ENCODE data around the gene MSH3. TPM values are rescaled to one million over a fixed set of nuclear protein-coding genes. Genes with fewer than 3 reads are reported as not detected.

The MSH3 gene
- total RNA-seq, 4 donors from 2014 or later = 17.5 to 24.4 (median 21.2) TPM

DNA sequence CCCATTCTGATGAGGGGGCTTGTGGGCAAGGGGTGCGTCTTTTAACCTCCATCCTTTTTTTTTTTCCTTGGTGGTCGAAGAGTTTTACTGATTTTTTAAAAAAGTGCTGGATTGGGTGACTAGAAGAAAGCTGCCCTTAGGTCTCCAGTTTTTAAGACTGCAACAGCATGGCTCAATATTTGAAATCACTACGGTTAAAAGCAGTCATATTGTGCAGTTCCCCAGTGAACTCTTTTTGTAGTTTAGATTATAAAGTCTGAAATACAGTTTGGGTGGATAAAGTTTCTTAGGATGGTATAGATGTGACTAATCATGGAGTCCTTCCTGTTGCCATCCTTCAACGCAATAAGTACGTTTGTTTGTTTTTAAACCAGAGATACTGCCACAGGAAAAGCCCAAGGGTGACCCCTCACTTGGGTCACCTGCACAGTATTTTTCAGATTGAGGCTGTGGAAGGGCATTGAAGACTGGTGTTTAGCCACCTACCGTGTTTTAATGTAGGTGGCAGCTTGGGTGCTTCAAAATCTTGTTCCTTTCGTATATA is 851 bp downstream of the MSH3 start:
- TF ChIP-seq, protein P1, sequence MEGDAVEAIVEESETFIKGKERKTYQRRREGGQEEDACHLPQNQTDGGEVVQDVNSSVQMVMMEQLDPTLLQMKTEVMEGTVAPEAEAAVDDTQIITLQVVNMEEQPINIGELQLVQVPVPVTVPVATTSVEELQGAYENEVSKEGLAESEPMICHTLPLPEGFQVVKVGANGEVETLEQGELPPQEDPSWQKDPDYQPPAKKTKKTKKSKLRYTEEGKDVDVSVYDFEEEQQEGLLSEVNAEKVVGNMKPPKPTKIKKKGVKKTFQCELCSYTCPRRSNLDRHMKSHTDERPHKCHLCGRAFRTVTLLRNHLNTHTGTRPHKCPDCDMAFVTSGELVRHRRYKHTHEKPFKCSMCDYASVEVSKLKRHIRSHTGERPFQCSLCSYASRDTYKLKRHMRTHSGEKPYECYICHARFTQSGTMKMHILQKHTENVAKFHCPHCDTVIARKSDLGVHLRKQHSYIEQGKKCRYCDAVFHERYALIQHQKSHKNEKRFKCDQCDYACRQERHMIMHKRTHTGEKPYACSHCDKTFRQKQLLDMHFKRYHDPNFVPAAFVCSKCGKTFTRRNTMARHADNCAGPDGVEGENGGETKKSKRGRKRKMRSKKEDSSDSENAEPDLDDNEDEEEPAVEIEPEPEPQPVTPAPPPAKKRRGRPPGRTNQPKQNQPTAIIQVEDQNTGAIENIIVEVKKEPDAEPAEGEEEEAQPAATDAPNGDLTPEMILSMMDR (IDR thresholded peaks at IDR 0.05; ENCODE audit: low read depth) = no peak

DNA sequence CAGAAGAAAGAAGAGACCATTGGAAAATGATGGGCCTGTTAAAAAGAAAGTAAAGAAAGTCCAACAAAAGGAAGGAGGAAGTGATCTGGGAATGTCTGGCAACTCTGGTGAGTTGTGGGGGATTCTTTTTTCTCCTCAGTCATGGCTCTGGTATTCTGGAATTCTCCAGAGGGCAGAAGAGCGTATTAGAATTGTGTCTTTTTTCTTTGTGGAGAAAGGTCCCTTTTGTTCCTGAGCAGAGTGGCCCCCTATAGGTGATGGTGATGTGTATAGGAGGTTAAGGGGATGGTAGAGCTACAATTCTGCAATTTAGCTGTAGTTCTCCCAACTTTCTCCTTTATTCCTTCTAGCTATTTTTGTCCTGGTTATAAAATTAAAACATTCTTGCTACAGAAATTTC is 2.0 kb downstream of the MSH3 start:
- TF ChIP-seq, protein P1 (IDR thresholded peaks at IDR 0.05; ENCODE audit: low read depth) = no peak

GRCh38 chr5:80659106-80659505 is 4.7 kb downstream of the MSH3 start:
- TF ChIP-seq, protein P1 (IDR thresholded peaks at IDR 0.05; ENCODE audit: low read depth) = no peak

- TF ChIP-seq, protein P1 (IDR thresholded peaks at IDR 0.05; ENCODE audit: low read depth) = no peak
Observed at GRCh38 chr5:80662108-80662507, 7.7 kb downstream of the MSH3 start.

GRCh38 chr5:80665057-80665456 is 10.6 kb downstream of the MSH3 start:
- TF ChIP-seq, protein P1 (IDR thresholded peaks at IDR 0.05; ENCODE audit: low read depth) = no peak

DNA sequence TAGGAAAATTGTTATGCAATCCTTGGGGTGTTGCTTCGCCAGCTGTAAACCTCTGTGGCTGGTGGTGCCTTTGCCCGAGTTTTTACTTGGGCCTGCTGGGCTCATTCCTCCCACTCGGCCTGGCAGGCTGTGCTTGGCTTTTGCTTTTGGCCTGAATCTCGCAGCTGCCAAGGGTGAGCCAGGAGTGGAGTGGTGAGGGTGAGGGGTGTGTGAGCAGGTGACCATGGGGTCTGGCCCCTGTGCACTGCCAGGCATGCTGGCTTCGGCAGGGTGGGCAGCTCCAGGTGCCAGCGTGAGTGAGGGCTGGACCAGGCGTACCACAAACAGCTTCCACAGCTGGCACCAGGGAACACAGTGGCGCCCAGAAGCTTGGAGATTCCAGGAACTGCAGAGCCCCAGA is 12.9 kb downstream of the MSH3 start:
- TF ChIP-seq, protein P1 (IDR thresholded peaks at IDR 0.05; ENCODE audit: low read depth) = no peak

DNA sequence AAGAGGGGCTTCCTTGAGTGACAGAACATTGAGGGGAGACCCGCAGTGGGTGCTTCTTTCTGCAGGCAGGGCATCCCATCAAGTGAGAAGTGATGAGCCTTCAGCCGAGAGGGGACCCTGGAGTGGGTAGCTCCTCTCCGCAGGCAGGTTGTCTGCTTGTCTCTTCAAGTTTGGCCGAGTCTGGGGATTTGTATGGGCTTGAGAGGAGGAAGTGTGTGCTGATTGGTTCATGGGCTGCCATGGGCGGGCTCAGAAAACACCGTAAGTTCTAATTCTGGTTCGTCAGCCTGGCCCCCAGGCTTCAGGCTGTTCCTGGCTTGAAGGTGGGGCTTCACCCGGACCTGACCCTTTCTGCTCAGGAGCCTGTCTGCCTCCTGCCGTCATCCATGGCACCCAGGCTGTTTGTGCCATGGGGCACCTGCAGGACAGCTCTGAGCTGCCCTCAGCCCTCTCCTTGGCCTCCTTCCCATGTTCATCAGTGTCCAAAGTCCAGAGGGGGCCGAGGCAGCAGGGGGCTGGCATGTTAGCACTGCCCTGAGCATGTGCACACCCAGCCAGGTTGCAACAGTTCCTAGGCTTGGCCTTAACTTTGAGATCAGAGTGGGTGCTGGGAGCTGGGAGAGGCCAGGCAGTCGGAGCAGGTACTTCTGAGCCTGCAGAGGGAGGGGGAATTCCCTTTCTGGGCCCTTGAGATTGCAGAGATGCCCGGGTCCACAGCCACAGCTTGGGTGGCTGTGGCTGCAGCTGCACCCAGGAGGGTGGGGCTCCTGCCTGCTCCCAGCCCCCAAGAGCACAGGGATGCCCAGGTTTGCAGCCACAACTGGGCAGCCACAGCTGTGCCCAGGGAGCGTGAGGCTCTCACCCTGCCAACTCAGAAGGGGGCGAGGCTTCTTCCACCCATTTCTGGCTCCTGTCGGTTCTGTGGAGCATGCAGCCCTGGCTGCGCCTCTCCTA is 13.8 kb downstream of the MSH3 start:
- TF ChIP-seq, protein P1 (IDR thresholded peaks at IDR 0.05; ENCODE audit: low read depth) = no peak
